ENCODE data around the gene ZNF516.

DNA sequence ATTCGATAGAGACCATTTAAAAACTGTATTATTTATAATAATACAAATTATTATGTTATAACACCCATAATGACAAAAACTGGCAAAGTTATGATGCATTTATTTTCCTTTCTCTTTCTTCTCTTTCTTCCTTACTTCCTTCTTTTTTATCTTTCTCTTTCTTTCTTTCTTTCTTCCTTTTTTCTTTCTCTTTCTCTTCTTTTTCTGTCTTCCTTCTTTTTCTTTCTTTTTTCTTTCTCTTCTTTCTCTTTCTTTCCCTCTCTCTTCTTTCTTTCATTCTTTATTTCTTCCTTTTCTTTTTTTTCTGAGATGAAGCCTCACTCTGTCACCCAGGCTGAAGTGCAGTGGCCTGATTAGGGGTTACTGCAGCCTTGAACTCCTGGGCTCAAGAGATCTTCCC lies 27.5 kb upstream of the ZNF516 start:
- no peak for TF ChIP-seq NFIC (IDR thresholded peaks at IDR 0.05)
- no peak for TF ChIP-seq YY1 (IDR thresholded peaks at IDR 0.05; ENCODE audit: low read depth)
- TF ChIP-seq EP300 (IDR thresholded peaks at IDR 0.05; ENCODE audit: borderline replicate concordance) = no peak
- TF ChIP-seq RAD21 (IDR thresholded peaks at IDR 0.05; ENCODE audit: low read depth) = no peak
- TF ChIP-seq, protein P1, sequence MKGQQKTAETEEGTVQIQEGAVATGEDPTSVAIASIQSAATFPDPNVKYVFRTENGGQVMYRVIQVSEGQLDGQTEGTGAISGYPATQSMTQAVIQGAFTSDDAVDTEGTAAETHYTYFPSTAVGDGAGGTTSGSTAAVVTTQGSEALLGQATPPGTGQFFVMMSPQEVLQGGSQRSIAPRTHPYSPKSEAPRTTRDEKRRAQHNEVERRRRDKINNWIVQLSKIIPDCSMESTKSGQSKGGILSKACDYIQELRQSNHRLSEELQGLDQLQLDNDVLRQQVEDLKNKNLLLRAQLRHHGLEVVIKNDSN (IDR thresholded peaks at IDR 0.05) = no peak
- no peak for TF ChIP-seq TAF1 (IDR thresholded peaks at IDR 0.05; ENCODE audit: low read depth)
